DMS153 (cell line): ENCODE results near the gene MALRD1.

Experiments
- DNase-seq: peaks from one replicate; lab custom pipeline; 2025; lab: John Stamatoyannopoulos, UW

Gene MALRD1

DNA sequence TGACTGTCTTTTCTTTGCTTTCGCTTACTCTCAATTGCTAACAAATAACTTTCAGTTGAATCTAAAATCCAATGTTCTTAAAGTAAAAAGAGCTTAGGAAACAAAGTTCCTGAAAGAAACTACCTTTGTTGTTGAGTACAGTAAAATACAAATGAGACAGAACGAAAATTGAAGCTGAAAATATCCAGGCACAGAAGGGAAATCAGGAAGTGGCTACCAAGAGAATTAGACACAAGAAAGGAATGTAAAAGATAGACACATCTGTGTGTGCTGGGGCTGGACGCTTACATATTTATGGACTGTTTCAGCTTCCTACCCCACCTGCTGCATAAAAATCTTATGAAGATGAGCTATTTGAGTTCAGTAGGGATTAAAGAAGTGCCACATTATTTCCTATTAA is 606.0 kb downstream of the MALRD1 start:
- no peak for DNase-seq

DNA sequence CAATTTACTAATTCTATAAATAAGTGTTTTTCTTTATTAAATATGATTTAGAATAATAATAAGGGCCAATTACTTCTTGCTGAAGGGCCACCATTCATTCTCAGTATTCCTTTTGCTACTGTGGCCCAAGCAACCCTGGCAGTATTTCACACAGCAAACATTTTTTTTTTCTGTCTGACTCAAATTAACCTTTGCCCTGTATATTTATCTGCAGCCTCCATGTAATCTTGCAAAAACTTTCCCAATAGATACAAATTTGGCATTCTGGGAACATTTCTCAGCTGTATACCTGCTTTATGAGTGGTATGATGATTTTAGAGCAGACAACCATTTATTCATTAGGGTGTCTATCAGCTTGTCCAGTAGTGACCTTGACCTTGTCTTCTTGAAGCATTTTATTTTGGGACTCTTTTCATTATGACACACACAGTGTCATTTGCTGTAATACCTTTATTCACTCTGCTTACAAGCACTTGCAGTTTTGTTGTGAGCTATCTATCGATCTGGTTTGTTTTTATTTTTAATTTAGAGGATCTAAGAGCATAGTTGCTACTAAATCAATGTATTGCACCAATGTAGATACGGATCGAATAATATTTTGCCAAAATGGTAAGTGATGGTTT is 607.9 kb downstream of the MALRD1 start:
- DNase-seq: no peak

DNA sequence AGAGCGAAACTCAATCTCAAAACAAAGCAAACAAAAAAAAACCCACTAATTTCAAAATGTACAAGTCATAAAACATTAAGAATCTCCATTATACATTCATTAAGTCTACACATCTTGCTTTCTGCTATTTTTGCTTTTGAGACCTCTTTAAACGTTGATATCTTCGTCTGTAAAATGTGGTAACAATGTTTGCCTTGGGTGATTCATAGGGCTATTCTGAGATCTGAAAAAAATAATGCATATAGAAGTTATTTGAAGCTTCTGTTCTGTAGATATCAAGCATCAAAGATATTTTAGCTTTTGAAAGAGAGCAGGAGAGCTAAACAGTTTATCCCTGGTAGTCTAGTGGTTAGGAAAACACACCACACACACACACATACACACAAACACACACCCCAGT is 609.5 kb downstream of the MALRD1 start:
- DNase-seq: no peak

DNA sequence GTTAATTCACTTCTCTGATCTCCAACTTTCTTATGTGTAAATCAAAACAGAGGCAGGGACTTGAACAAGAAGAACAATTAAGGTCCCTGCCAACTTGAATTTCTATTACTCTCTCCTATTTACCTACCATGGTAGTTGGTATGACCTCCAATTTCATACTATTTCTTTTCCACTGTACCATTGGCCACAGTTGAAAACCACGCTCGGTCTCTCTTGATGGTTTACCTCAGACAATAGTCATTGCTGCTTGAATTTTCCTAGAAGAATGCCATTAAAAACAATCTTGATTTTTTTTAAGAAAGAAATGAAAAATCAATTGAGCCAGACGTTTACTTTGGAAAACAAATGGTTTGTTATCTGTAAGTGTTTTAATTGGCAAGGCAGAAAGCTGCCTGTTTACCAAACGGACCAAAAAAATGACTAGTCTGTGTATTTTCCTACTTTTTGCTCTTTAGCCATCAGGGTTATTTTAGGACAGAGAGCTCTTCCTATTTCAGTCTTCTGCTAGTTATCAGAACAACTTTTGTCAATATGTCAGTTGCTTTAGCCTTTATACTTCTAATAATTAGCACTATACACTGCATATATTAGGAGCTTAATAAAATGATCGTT is 610.1 kb downstream of the MALRD1 start:
- DNase-seq: no peak

DNA sequence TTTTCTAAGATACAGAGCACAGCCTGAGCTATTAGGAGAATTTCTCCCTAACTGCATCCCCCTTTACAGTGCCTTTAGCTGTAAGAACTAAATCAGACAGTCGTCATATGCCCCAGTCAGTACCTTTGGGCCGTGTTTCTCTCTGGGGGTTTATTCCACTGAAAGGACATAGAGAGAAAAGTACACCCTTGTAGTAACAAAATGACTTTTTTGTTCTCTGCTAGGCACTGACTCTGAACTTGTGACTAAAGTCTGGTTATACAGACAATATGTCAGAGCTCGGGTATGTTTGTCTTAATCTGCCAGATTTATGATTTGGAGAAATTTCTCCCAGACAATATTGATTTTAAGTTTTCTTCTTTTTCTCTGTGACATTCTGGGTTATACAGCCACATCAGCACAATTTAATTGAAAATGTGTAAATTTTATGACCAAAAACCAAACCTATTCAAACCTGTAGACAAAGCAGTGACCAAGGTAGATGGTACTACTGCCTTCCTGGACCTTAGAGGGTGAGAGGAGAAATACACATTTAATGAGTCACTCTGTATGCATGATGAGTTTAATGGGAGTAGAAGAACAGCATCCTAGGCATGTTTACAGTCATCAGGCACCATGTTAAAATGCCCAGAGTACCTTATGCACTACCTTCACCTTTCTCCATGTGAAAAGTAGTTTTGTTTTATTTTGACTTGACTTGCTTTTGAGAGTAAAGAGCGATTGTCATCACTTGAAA is 611.5 kb downstream of the MALRD1 start:
- no peak for DNase-seq

DNA sequence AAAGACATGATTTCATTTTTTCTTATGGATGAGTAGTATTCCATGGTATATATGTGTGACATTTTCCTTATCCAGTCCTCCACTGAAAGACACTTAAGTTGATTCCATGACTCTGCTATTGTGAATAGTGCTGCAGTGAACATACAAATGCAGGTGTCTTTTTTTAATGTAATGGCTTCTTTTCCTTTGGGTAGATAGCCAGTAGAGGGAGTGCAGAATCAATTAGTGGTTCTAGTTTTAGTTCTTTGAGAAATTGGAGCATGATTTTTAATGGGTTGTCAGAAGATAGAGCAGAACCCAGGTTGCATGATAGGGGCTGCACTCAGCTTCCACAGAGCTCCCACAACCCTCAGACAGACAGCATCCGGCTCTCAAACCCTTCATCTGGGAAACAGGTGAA is 614.7 kb downstream of the MALRD1 start:
- DNase-seq: no peak

DNA sequence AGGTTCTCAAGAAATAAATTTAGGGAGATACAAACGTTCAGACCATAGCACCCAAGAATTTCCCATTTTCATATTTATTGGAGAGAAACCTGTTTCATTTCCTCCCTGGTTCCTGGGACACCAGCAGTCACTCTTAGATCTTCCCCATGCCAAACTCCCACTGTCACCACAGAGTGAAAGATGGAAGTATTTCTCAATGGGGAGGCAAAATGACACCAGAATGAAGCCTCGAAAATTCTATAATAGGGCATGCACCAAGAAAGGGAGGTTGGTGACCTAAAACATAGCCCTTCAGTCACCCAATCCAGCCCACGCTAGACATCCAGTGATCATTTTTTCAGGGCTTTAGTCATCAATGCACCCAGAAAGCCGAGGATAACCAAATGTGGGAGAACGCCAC is 619.5 kb downstream of the MALRD1 start:
- DNase-seq: no peak

DNA sequence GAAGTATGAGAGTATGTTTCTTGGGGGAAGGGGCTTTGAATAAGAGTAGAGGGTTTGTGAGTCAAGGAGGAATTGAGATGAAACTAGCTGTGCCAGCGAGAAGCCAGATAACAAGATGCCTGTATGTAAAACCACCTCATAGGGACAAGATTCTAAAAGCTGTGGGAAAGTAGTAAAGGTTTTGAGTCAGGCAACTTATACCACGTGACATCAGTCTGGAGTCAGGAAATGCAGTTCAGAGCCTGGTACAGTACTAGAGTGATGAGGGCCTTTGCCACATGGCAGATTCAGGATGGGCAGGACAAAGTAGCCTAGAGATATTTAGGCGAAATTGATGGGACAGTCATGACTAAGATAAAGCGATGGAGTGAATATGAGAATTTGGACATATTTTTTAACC is 627.5 kb downstream of the MALRD1 start:
- no peak for DNase-seq

DNA sequence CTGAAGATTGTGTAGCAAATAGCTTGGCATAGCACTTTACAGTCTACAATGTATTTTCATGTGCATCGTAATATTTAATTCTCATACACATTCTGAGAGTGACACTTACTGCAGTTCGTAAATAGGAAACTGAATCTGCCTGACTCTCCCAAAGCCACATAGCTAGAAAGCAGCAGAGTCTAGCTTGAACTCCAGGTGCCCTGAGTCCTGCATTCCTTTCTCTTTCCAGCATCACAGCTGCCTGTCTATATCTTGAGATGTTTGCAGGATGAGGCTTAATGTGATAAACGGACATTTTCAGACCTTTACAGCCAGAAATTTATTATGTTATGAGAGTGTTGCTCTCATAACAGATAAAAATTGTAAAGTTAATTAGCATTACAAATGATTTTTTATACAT is 634.8 kb downstream of the MALRD1 start:
- no peak for DNase-seq

DNA sequence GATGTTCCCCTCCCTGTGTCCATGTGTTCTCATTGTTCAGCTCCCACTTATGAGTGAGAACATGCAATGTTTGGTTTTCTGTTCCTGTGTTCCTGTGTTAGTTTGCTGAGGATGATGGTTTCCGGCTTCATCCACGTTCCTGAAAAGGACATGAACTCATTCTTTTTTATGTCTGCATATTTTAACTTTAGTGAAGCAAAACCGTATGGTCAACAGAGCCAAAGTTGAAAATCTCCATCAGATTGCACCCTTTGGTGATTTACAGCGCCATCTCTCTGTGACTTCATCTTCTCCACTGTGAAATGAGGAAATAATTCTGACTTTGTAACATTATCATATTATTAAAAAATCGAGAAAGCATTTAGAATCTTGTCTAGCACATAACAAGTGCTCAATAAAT is 635.4 kb downstream of the MALRD1 start:
- DNase-seq: no peak

DNA sequence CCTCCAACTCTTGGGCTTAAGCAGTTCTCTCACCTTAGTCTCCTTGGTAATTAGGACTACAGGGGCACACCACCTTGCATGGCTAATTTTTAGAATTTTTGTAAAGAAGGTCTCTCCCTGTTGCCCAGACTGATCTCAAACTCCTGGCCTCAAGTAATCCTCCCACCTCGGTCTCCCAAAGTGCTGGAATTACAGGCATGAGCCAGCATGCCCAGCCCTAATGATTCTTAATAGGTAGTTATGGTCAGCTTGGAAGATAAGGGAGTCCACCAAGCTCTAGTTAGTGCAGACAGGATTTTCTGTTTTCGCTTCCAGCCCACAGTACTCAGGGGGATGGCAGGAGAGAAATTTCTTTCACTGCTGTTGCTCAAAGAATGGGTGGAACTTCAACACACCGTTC is 639.7 kb downstream of the MALRD1 start:
- DNase-seq: no peak

DNA sequence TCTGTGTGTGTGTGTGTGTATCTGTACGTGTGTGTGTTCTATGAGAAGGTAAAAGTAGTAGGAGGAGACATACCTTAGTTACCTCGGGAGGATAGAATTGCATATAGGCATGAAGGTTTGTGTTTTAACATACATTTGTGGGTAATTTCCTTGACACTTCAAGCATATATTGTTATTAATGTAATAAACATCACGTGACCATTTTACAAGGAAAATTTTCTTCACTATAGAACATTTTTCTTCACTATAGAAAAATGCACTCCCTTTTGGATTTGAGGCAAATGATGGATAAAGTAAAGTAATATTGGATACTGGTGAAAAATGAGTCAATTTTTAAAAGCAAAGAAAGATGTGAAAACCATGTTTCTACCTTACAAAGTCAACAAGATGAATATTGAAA is 640.6 kb downstream of the MALRD1 start:
- no peak for DNase-seq

DNA sequence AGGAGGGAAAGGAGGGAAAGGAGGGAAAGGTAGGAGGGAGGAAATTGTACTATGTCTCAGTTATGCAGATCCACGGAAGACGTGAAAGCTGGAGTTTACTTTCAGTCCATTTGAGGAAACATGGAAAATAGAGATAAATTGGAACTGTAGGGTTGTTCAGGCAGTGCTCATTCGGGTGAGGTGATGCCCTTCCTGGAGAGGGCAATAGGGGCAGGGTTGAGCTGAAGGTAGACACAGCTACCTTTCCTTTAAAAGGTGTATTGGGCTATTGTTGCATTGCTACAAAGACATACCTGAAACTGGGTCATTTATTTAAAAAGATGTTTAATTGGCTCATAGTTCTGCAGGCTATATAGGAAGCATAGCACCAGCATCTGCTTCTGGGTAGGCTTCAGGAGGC is 650.7 kb downstream of the MALRD1 start:
- DNase-seq: no peak

DNA sequence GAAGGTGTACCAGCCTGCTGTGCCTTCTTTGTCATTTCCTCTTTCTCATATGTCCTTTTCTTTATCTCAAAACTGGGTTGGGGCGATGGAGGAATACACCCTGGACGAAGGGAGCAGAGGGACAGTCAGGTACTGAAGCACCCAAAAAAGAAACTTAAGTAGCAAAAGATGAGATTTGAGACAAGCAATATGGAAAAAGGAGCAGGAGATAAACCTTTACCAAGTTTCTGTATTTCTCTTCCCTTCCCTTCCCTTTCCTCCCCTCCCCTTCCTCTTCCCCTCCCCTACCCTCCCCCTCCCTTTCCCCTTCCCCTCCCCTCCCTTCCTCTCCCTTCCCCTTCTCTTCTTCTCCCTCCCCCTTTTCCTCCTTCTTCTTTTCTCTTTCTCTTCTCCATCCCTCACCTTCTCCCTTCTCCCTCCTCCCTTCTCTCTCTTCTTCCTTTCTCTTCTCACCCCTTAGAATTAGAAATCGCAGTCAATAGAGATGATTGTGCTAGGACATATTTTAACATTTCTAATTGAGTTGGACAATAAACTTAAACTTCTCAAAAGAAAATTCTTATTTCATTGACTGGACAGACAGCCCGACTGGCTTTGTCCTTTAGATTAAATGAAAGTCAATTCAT is 652.9 kb downstream of the MALRD1 start:
- no peak for DNase-seq

DNA sequence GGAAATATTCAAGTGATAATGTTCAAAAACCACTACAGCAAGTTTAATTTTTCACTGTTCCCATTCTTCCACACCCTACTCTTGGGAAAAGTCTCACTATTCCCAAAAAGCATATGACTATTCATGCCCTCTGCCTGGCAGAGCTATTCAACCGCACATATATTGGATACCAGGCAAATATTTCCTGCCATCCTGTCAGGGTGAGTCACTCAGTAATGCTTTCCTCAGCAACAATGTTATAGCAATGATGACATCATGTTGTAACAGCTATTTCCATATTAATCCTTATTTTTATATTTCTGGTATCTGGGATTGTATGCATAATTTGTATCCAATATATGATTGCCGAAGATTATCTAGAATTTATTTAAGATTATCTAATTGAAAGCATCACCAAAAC is 653.6 kb downstream of the MALRD1 start:
- no peak for DNase-seq

DNA sequence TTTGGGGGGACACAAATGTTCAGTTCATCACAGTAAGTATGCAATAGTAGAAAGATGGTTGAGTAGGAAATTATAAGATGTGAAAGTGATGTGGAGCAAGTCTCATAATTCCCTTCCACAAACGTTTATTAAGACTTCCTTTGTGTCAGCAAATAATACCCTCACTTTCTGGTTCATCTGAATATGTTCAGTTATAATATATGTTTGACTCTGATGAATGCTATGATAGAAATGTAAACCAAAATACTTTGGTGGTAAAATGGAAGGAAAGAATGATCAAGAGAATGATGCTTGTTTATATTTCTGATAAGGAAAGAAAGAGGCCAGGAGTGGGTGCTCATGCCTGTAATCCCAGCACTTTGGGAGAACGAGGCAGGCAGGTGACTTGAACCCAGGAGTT is 655.9 kb downstream of the MALRD1 start:
- no peak for DNase-seq

DNA sequence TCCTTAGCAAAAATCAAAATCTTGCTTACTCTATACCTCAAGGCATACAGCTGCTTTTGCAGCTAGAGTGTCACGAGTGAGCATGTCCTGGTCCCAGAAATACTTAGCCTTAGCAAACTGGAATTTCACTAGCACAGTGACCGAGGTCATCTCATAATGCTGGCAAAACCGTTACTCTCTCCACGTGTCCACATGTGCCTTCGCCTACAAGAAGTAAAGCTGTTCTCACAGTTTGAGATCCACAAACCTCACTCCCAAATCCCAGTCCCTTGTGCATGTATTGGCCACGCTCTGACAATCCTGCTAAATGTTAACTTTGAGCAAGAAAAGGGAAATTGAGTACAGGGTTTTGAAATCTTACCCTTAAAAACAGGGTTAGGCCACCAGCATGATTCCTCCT is 656.6 kb downstream of the MALRD1 start:
- no peak for DNase-seq

DNA sequence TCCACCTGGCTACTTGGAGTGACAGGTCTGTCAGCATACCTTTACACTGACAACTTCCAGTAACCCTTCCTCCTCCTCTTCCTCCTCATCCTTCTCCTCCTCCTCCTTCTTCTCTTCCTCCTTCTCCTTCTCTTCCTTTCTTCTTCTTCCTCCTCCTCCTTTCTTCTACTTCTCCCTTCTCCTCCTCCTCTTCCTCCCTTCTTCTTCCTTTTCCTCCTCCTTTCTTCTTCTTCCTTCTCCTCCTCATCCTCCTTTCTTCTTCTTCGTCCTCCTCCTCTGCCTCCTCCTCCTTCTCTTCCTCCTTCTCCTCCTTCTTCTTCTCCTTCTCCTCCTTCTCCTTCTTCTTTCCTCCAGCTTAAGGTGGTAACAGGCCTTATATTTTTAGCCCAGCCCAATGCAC is 658.3 kb downstream of the MALRD1 start:
- no peak for DNase-seq

DNA sequence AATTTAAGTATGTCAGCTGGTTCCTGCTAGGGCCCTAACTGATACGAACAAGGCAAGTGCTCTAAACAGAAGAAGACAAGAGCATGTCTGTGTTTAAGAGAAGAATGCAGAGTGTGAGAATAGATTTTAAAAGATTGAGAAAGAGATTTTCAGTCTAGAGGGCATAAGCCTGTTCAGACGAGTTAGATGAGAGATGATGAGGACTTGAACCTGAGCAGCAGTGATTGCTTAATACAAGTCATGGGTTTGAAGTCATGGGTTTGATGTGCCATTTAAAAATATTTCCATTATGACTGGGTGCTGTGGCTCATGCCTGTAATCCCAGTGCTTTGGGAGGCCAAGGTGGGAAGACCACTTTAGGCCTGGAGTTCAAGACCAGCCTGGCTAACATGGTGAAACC is 658.8 kb downstream of the MALRD1 start:
- no peak for DNase-seq

DNA sequence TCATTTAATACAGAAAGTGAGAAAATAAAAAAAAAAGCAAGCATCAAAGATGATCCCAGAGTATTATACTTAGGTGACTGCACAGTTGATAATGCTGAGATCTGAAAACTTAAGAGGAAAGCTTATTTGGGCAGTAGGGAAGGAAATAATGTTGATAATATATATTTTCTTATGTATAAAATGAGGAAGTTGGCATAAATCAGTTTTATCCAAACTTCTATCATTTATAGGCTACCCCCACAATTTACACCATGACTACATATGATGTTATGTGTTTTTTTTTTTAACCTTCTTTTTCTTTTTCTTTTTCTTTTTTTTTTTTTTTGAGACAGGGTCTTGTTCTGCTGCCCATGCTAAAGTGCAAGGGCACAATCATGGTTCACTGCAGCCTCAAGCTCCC is 659.4 kb downstream of the MALRD1 start:
- DNase-seq: no peak

DNA sequence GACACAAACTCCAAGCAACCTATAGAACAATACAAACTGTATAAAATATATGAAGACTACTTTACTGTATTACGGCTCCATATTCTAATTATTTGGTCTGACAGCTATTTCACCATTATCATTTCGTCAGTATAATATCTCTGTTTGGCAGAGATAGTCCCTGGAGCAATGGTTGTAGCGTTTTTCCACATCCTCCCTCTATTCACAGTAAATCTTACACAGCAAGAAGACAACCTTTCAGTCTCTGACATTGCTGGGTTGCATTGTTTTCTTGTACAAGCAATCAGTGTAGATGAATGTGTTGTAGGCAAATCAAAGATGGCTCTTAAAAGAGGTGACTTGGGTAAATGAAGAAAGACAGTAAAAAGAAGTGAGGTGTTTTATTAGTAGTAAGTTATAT is 662.0 kb downstream of the MALRD1 start:
- DNase-seq: no peak

DNA sequence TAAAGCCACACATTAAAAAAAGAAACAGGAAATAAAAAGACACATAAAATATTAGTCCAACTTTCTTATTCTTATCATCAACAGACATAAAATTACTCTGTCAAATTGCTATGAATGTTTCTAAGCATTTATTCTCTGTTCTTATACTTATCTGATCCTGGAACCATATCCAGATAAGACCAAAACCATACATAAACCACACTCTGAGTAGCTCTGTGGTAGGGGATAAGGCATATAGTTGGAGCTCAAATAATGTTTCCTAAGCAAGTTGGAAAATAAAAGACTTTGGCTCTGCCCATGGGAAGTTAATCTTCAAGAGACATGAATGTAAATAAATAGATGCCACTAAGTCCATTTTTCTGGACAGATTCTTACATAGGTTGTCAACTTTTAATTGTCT is 664.6 kb downstream of the MALRD1 start:
- no peak for DNase-seq

DNA sequence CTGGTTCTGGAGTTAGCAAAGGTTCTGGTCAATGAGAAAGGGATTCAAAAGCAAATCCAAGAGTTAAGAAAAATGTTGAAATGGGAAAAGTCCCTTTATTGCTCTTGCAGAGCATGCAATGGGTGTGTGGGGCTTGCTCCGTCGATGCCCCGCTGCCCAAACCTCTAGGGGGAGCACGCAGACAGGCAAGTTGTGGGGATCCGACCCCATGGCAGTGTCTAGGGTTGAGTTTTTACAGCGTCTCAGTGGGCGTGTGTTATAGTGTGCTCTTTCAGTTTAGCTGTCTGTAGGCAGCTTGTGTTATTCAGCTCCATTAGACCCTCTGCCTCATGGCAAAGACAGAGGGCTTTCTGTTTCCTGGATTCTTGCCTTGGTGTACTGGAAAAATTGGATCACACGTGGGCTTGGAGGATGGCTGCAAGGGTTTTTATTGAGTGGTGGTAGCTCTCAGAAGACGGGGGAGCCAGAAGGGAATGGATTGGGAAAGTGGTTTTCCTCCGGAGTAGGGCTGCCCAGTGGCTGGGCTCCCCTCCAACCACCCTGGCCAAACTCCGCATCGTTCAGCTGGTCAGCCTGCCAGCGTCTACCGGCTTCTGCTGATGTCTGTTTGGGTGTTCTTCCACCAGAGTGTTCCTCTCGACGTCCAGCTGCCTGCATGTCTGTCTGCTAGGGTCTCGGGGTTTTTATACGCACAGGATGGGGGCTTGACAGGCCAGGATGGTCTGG is 665.4 kb downstream of the MALRD1 start:
- DNase-seq: no peak
